Breast epithelium (tissue), 4 donors: ENCODE measurements around the gene HOXB4. TPM values are rescaled to one million over a fixed set of nuclear protein-coding genes. Genes with fewer than 3 reads are reported as not detected.

Experiments used
- DNase-seq, 2 donors: peaks; one replicate each; pipeline ENCODE4 v3.0.0-alpha.2; 2019; ENCODE audit warnings: low spot score in 2 of 2
- H3K27ac ChIP-seq, 2 donors: fragments of 200-600 bp; sonication (generic) in 1 of 2; one replicate each; pipeline ENCODE4 v1.5.1; 2016 to 2019; ENCODE audit warnings: mild to moderate bottlenecking in 1 of 2
- H3K27me3 ChIP-seq, 2 donors: fragments of 200-600 bp; sonication (generic) in 1 of 2; one replicate each; pipeline versions ENCODE4 v1.5.1 to v1.6.0; 2017 to 2019; ENCODE audit warnings: control low read depth in 1 of 2, mild to moderate bottlenecking in 1 of 2
- H3K36me3 ChIP-seq: fragments of 200-600 bp; one replicate; pipeline ENCODE4 v1.5.1; 2019
- H3K4me1 ChIP-seq, 2 donors: fragments of 200-600 bp; sonication (generic); one replicate each; pipeline ENCODE4 v1.5.1; 2016 to 2019; ENCODE audit warnings: control low read depth in 1 of 2
- H3K4me3 ChIP-seq, 3 donors: fragments of 200-600 bp; sonication (generic); 1 replicate in 2 of 3; 2 replicates in 1 of 3; pipeline ENCODE4 v1.5.1; 2016 to 2019; ENCODE audit warnings: mild to moderate bottlenecking in 3 of 3, moderate library complexity in 2 of 3
- H3K9me3 ChIP-seq, 2 donors: fragments of 200-600 bp; sonication (generic) in 1 of 2; one replicate each; pipeline ENCODE4 v1.5.1; 2016 to 2019; ENCODE audit warnings: control low read depth in 1 of 2
- CTCF ChIP-seq, 3 donors: fragments of 450-650 bp; IDR thresholded peaks; one replicate each; pipeline ENCODE4 v1.5.1; 2016 to 2017; ENCODE audit warnings: antibody characterized with exemption in 3 of 3, mild to moderate bottlenecking in 3 of 3, moderate library complexity in 3 of 3
- POLR2A ChIP-seq: fragments of 450-650 bp; IDR thresholded peaks from one replicate; pipeline ENCODE4 v1.6.1; 2016; ENCODE audit warnings: antibody characterized with exemption, mild to moderate bottlenecking, moderate library complexity
- POLR2AphosphoS5 ChIP-seq, 3 donors: sonication (generic); formaldehyde crosslinking; IDR thresholded peaks; one replicate each; pipeline ENCODE4 v1.6.1; 2017; ENCODE audit warnings: antibody characterized with exemption in 3 of 3
- intact Hi-C: fragments of 100-400 bp; cut with DNase I; formaldehyde crosslinking; loops from one replicate; pipeline ENCODE4 v1.15.1; 2023; ENCODE audit warnings: low total_unique reads
- total RNA-seq, 3 donors: library from RNA; depleted of rRNA; stranded (reverse); fragments of >200 nt; gene quantifications; one replicate each; pipeline ENCODE4 v1.1.0, GENCODE V29; 2016

HOXB4 gene
- total RNA-seq, 3 donors from 2014 or later = 2.2 to 7.5 (median 2.3) TPM

DNA sequence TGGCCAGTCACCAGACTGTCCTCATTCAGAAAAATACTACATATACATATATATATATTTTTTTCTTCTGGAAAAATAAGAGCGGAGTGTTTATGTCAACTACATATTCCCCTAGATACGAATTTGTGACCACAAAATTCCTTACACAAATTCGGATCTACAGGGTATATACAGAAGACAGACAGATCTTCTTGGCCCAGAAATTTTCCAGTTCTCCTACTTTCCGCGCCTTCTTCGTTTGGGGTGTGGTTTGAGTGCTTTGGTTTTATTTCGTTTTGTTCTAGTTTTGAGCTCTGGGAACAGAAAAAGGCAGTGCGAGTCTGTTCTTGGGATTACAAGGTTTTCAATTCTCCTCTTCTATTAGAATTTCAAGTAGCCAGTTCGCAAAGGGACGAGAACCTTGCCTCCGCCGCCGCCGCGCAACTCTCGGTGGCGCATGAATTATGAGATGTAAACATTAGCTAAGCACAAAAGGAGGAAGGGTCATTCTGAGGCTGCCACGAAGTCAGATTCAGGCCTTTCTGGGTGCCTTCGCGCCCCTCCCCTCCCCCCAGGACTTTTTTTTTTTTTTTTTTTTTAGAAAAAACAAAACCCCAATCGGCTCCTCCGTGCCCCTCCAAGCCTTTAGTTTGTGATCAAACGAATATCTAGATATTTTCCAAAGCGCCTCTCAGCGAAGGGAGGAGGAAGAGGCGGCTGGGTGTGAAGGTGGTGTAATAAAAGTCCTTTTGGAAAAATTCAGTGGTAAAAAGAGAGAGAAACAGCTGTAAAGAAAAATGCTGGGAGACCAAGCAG is 1.8 kb upstream of the HOXB4 start:
- Histone ChIP-seq H3K36me3 (no peaks in the 10 kb centered on the region), H3K4me1 (peaks cover 0 to 7% of the 10 kb centered on the region in 2 donors), H3K27ac (no peak overlapping the region), H3K9me3 (no peaks in the 10 kb centered on the region), H3K4me3 (peak overlapping the region in 2 of 3 donors; percentile 7 to 66), H3K27me3 (peaks cover 0 to 86% of the 10 kb centered on the region in 2 donors)
- no peak for DNase-seq
- intact Hi-C loops = loop anchor here (5.0 kb wide), 1 partner anchor 38 kb away; no protein-coding TSS in a partner anchor
- TF ChIP-seq POLR2A (no peak), CTCF (IDR thresholded peaks at IDR 0.05) (no peak), POLR2AphosphoS5 (IDR thresholded peaks at IDR 0.05) (no peak)

- H3K9me3 ChIP-seq = no peaks in the 10 kb centered on the region
- no peak for TF ChIP-seq POLR2A
- no peak for TF ChIP-seq POLR2AphosphoS5 (IDR thresholded peaks at IDR 0.05)
- TF ChIP-seq CTCF (IDR thresholded peaks at IDR 0.05) = no peak
- H3K4me3 ChIP-seq = peak overlapping the region in 2 of 3 donors; percentile 57 to 81
- peaks cover 0 to 7% of the 10 kb centered on the region in 2 donors for H3K4me1 ChIP-seq
- no peaks in the 10 kb centered on the region for H3K36me3 ChIP-seq
- DNase-seq = no peak
- H3K27ac ChIP-seq = peak overlapping the region in 1 of 2 donors; percentile 94
- intact Hi-C loops = loop anchor here (5.0 kb wide), 1 partner anchor 37 kb away; no protein-coding TSS in a partner anchor
- H3K27me3 ChIP-seq = peaks cover 0 to 82% of the 10 kb centered on the region in 2 donors
Observed at GRCh38 chr17:48579471-48579759, 1.3 kb upstream of the HOXB4 start.

DNA sequence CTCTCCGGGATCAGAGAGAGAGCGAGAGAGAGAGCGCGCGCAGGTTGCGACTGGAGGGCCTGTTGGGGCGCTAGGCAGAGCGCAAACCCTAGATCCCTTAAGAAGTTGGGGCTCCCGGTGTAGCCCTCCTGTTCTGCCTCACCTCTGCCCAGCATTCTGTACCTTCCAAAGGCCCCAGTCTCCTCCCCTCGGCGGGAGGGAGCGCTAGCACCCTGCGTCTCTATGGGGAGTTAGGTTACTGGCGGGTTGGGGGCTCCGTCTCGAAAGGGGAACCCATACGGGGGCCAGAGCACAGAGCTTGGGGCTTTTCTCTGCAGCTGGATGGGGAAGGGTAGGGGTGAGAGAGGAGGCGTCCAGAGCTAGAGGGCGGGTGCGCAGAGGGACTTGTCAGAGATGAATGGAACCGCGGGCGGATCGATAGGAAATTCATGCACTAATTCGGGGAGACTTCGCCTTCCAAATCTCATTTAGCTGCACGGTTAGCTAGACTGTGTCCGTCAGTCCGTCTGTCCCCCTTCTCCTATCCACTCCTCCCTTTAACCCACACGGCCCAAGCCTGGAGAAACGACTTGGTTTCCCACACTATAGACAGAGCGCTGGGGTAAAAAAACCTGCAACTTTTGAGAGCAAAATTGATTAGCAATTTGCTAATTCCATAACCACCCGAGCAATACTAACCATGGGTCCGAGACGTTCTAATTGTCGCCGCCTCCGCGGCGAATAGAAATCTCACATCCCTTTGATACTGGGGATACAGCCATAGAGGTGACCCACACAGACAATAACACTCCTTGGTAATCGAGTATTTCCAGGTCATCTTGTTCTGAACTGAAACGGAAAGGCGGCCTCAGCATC is 693 bp upstream of the HOXB4 start:
- H3K27me3 ChIP-seq = peaks cover 0 to 81% of the 10 kb centered on the region in 2 donors
- DNase-seq = no peak
- TF ChIP-seq CTCF (IDR thresholded peaks at IDR 0.05) (no peak), POLR2AphosphoS5 (IDR thresholded peaks at IDR 0.05) (no peak), POLR2A (no peak)
- H3K9me3 ChIP-seq = no peaks in the 10 kb centered on the region
- peaks cover 0 to 7% of the 10 kb centered on the region in 2 donors for H3K4me1 ChIP-seq
- intact Hi-C loops = loop anchor here (5.0 kb wide), 1 partner anchor 37 kb away; no protein-coding TSS in a partner anchor
- H3K4me3 ChIP-seq = peak overlapping the region; percentile 49 to 81 (median 57)
- H3K36me3 ChIP-seq = no peaks in the 10 kb centered on the region
- H3K27ac ChIP-seq = peak overlapping the region; percentile 73 to 94

DNA sequence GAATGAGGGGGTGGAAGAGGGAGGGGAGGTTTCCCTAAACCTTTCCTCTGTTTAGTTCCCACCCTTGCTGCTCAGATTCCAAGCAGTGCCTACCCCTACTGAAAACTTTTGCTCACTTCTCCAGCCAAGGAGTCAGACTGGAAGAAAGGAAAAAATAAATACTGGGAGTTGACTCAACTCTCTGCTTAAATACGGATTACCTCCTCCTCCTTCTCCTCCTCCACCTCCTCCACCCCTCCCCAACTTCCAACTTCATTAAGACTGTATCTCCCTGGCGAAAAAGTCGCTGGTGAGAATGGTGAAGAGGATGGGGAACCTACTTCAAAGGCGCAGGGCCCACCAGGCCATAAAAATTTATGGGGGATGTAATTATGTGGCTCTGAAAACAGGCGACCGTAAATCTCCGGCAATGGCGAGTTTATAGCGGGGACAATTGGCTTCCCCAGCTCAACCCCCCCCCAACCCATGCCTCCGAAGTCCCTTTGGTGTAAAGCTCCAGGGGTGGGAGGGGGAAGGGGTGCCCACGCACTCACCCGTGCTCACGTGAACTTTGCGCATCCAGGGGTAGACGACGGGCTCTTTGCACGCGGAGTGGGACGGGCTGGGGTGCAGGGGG is 712 bp downstream of the HOXB4 start:
- Histone ChIP-seq H3K4me3 (peak overlapping the region; percentile 49 to 81 (median 57)), H3K9me3 (no peaks in the 10 kb centered on the region), H3K4me1 (peaks cover 0 to 7% of the 10 kb centered on the region in 2 donors), H3K27me3 (peaks cover 0 to 67% of the 10 kb centered on the region in 2 donors), H3K27ac (peak overlapping the region; percentile 73 to 94), H3K36me3 (no peaks in the 10 kb centered on the region)
- DNase-seq = no peak
- TF ChIP-seq POLR2A = no peak
- no peak for TF ChIP-seq POLR2AphosphoS5 (IDR thresholded peaks at IDR 0.05)
- no peak for TF ChIP-seq CTCF (IDR thresholded peaks at IDR 0.05)
- intact Hi-C loops = loop anchor here (5.0 kb wide), 1 partner anchor 35 kb away; no protein-coding TSS in a partner anchor
